ENCODE data around the gene CLEC20A. TPM values are rescaled to one million over a fixed set of nuclear protein-coding genes. Genes with fewer than 3 reads are reported as not detected.

The CLEC20A gene
- total and polyA plus RNA-seq, 2 of the 8 experiments (the other 6 are each of a cell fraction or from before 2014, with no cell fraction given), result not detected

DNA sequence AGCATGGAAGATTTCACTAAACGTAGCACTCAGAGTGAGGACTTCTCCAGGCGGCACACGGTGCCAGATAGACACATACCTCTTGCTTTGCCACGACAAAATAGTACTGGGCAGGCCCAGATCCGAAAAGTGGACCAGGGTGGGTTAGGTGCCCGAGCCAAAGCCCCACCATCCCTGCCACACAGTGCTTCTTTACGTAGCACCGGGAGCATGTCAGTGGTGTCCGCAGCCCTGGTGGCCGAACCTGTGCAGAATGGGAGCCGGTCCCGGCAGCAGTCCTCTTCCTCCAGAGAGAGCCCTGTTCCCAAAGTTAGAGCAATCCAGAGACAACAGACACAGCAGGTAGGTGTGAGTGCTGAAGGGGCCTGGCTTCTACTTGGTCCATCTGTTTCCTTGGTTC, 38.6 kb downstream of the CLEC20A start (continued):
- TF ChIP-seq, protein P1, sequence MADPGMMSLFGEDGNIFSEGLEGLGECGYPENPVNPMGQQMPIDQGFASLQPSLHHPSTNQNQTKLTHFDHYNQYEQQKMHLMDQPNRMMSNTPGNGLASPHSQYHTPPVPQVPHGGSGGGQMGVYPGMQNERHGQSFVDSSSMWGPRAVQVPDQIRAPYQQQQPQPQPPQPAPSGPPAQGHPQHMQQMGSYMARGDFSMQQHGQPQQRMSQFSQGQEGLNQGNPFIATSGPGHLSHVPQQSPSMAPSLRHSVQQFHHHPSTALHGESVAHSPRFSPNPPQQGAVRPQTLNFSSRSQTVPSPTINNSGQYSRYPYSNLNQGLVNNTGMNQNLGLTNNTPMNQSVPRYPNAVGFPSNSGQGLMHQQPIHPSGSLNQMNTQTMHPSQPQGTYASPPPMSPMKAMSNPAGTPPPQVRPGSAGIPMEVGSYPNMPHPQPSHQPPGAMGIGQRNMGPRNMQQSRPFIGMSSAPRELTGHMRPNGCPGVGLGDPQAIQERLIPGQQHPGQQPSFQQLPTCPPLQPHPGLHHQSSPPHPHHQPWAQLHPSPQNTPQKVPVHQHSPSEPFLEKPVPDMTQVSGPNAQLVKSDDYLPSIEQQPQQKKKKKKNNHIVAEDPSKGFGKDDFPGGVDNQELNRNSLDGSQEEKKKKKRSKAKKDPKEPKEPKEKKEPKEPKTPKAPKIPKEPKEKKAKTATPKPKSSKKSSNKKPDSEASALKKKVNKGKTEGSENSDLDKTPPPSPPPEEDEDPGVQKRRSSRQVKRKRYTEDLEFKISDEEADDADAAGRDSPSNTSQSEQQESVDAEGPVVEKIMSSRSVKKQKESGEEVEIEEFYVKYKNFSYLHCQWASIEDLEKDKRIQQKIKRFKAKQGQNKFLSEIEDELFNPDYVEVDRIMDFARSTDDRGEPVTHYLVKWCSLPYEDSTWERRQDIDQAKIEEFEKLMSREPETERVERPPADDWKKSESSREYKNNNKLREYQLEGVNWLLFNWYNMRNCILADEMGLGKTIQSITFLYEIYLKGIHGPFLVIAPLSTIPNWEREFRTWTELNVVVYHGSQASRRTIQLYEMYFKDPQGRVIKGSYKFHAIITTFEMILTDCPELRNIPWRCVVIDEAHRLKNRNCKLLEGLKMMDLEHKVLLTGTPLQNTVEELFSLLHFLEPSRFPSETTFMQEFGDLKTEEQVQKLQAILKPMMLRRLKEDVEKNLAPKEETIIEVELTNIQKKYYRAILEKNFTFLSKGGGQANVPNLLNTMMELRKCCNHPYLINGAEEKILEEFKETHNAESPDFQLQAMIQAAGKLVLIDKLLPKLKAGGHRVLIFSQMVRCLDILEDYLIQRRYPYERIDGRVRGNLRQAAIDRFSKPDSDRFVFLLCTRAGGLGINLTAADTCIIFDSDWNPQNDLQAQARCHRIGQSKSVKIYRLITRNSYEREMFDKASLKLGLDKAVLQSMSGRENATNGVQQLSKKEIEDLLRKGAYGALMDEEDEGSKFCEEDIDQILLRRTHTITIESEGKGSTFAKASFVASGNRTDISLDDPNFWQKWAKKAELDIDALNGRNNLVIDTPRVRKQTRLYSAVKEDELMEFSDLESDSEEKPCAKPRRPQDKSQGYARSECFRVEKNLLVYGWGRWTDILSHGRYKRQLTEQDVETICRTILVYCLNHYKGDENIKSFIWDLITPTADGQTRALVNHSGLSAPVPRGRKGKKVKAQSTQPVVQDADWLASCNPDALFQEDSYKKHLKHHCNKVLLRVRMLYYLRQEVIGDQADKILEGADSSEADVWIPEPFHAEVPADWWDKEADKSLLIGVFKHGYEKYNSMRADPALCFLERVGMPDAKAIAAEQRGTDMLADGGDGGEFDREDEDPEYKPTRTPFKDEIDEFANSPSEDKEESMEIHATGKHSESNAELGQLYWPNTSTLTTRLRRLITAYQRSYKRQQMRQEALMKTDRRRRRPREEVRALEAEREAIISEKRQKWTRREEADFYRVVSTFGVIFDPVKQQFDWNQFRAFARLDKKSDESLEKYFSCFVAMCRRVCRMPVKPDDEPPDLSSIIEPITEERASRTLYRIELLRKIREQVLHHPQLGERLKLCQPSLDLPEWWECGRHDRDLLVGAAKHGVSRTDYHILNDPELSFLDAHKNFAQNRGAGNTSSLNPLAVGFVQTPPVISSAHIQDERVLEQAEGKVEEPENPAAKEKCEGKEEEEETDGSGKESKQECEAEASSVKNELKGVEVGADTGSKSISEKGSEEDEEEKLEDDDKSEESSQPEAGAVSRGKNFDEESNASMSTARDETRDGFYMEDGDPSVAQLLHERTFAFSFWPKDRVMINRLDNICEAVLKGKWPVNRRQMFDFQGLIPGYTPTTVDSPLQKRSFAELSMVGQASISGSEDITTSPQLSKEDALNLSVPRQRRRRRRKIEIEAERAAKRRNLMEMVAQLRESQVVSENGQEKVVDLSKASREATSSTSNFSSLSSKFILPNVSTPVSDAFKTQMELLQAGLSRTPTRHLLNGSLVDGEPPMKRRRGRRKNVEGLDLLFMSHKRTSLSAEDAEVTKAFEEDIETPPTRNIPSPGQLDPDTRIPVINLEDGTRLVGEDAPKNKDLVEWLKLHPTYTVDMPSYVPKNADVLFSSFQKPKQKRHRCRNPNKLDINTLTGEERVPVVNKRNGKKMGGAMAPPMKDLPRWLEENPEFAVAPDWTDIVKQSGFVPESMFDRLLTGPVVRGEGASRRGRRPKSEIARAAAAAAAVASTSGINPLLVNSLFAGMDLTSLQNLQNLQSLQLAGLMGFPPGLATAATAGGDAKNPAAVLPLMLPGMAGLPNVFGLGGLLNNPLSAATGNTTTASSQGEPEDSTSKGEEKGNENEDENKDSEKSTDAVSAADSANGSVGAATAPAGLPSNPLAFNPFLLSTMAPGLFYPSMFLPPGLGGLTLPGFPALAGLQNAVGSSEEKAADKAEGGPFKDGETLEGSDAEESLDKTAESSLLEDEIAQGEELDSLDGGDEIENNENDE (IDR thresholded peaks at IDR 0.05; ENCODE audit: insufficient replicate concordance, low read length), result no peak
- TF ChIP-seq MAX (IDR thresholded peaks at IDR 0.05) (no peak), GABPA (IDR thresholded peaks at IDR 0.05; ENCODE audit: borderline replicate concordance, insufficient read depth, low read length) (no peak), MAFK (IDR thresholded peaks at IDR 0.05; ENCODE audit: low read depth, low read length) (no peak), RNF2 (IDR thresholded peaks at IDR 0.05; ENCODE audit: borderline replicate concordance, low read depth, low read length, missing control alignments, poor library complexity, severe bottlenecking) (no peak), CBX8 (IDR thresholded peaks at IDR 0.05; ENCODE audit: borderline replicate concordance, low read depth, low read length) (no peak), SP1 (IDR thresholded peaks at IDR 0.05; ENCODE audit: low read depth, low read length) (no peak), KDM1A (IDR thresholded peaks at IDR 0.05; ENCODE audit: borderline replicate concordance, low read length) (no peak), CREB1 (IDR thresholded peaks at IDR 0.05) (no peak), FOSL1 (IDR thresholded peaks at IDR 0.05; ENCODE audit: insufficient read depth, low read depth, low read length) (no peak), HDAC6 (IDR thresholded peaks at IDR 0.05; ENCODE audit: low read depth, low read length) (no peak), POU5F1 (IDR thresholded peaks at IDR 0.05; ENCODE audit: low read depth, low read length) (no peak)

Measured in H1 (cell line).